ENCODE measurements around the gene COBL.
"Not testable (repeated sequence)": the region's sequence is repeated elsewhere in the genome, so short reads cannot be mapped to it uniquely, and the experiment has no call there.

Gene COBL

GRCh38 chr7:51017576-51018535, 298.8 kb downstream of the COBL start:
- DNase-seq: no peak

- no peak for DNase-seq
Observed at GRCh38 chr7:51016546-51016945, 300.1 kb downstream of the COBL start.

DNA sequence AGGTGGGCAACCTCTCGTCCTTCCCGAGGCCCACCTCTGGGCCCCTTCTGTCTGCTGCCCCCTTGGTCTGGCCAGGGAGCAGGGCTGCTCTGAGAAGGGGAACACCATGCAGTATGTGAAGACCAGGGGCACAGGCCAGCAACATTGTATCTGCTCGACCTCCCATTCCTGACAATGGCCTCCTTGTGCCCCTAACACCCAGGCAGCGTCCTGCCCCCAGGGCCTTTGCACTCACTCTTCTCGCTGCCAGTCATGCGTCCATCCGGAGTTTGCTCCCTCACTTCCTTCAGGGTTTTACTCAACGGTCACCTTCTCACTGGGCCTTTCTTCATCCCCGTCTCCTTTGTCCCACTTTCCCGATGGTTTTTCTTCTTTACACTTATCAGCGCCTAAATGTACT, 301.0 kb downstream of the COBL start:
- no peak for DNase-seq

- no peak for DNase-seq
Observed at GRCh38 chr7:51014811-51015210, 301.8 kb downstream of the COBL start.

DNA sequence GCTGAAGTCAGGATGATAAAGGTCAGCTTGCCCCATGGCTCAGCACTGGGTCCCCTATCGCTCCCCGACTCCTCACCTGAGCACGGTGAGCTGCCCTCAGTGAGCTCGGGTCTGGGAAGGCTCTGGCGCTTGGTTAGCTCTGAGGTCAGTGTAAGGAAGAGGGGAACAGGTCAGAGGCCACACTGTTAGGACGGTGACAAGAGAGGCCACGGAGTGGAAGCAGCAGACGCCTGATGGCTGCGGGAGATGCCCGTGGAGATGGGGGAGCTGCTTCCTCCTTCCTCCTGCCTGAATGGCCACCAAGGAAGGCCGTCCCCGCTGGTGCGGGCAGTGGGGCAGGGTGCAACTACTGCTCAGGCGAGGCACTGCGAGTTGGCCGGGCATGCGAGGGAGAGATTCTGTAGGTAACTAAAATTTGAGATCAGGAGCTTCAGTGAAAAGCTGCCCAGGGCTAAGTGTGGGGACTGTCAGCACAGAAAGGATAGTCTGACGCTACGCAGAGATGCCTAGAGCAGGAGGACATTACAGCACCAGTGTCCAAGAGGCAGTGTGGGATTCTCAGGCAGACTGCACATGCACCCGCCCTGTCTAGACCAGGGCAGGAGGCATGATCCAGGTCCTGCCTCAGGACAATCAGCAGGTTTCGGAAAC, 302.6 kb downstream of the COBL start:
- DNase-seq: no peak

- no peak for DNase-seq
Observed at GRCh38 chr7:51013218-51013786, 303.3 kb downstream of the COBL start.

- DNase-seq: no peak
Observed at GRCh38 chr7:51012569-51013217, 303.9 kb downstream of the COBL start.

DNA sequence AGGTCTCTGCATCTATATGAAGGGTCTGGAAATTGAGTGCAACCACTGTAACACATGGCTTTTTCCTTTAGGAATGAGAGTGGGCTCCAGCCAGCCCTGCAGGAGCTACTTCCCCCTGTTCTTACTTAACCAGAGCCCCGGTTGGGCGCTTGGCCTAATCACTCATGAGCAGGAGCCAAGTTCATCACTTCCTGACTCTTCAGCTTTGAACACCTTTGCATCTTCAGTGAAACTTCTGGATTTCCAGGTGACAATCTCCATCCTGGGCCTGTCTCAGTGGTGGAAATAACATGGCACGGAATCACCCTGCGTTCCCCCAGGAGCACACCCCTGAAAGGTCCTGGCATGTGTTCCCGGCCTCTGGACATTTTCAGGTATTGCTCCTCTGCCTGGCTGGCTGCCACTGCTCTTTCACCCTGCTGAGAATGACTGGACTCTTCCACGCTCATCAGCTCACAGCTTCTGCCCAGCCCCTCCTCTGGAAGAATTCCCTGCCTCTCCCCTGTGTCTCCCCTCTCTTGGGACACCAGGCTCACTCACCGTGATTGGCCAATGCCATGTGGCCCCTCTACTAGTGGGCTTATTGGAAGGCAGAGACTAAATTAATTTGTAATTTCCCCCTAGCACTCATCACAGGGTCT, 304.8 kb downstream of the COBL start:
- DNase-seq: no peak

- no peak for DNase-seq
Observed at GRCh38 chr7:51010534-51010933, 306.1 kb downstream of the COBL start.

- DNase-seq: no peak
Observed at GRCh38 chr7:51009716-51010496, 306.7 kb downstream of the COBL start.

DNA sequence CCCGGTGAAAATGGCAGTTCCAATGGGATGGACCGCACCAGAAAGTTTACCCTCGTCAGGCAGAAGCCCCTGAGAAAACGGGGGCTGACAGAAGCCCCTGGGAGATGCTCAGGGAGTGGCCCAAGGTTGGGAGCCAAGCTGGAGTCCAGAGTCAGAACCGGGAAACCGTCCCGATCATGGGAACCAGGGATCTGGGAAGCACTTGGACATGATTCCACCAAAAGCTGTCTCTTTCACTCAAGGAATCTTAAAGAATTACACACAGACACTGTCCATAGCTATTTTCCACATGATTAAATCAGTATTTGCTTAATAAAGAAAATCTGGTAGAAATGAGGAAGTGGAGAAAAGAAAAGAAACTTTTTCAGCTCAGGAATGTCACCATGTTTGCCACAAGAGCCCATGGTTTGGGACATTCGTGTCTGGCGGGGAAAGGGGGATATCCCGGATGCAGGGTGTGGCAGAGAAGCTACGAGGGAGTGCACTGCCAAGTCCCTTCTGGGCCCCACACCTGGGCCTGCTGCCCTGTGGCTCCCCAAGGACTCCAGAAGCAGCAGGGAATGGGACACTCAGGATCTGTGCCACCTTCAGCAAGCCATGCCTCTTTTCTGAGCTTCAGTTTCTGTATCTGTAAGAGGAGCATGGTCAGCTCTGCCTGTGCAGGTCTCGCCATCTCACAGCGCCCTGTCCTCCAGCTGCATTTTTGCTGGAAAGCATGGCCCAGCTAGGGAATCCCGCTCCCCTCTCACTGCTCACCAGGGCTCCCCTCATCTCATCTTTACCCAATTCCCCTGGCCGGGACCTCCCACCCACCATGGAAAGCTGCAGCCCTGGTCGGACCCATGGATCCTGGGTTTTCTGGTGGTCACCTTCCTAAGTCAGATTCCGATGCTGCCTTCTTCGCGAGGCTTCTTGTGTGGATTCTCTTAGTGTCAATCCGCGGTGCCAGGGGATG, 308.8 kb downstream of the COBL start:
- DNase-seq: no peak

GRCh38 chr7:51006483-51007235, 309.9 kb downstream of the COBL start:
- no peak for DNase-seq

DNA sequence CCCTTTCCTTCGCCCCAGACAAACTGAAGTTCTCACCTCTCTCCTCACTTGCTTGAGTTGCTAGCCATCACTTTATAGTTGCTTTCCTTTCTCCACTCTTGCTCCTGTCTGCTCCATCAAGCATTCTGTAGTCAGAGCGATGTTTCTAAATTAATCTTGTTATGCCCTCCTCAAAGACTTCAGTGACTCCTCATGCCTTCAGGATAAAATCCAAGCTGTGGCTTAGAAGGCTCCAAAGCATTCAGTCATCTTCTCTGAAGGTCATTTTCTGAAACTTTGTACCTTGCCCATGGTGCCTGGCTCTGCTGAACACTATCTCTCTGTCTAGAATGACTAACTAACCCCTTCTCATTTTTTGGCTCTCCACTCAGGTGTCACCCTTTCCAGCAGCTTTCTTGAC, 311.5 kb downstream of the COBL start:
- DNase-seq: no peak

DNA sequence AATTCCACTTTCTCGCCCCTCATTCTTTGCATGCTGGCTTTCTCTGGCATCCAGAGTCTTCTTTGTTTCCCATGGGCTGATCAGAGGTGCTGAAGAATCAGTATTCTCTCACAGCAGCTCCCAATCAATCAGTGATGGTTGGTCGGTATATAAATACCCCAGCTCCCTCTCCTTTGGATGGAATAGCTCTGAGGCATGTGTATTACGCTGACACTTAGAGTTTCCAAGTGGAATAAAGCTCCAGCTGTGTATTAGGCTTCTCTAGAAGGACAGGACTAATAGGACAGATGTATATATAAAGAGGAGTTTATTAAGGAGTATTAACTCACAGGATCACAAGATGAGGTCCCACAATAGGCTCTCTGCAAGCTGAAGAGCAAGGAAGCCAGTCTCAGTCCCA, 315.7 kb downstream of the COBL start:
- no peak for DNase-seq

- DNase-seq: no peak
Observed at GRCh38 chr7:50994753-50995319, 321.8 kb downstream of the COBL start.

DNA sequence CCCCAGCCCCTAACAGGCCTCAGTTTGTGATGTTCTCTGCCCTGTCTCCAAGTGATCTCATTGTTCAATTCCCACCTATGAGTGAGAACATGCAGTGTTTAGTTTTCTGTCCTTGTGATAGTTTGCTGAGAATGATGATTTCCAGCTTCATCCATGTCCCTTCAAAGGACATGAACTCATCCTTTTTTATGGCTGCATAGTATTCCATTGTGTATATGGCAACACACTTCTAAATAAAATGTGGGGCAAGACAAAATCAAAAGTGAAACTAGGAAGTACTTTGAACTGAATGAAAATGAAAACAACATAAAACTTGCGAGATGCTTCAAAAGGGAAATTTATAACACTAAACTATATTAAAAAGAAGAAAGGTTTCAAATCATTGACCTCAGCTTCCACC, 326.4 kb downstream of the COBL start:
- not testable (repeated sequence) for DNase-seq

- no peak for DNase-seq
Observed at GRCh38 chr7:50988988-50989387, 327.6 kb downstream of the COBL start.

- DNase-seq: no peak
Observed at GRCh38 chr7:50988465-50988864, 328.1 kb downstream of the COBL start.

DNA sequence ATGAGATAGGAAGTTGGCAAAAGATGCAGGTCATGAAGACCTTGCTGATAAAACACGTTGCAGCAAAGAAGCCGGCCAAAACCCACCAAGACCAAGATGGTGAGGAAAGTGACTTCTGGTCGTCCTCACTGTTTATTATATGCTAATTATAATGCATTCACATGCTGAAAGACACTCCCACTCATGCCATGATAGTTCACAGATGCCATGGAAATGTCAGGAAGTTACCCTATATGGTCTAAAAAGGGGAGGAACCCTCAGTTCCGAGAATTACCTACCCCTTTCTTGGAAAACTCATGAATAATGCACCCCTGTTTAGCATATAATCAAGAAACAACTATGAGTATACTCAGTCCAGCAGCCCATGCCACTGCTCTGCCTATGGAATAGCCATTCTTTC, 331.5 kb downstream of the COBL start:
- DNase-seq: no peak

- DNase-seq: no peak
Observed at GRCh38 chr7:50983850-50984249, 332.8 kb downstream of the COBL start.
